Neuronal stem cell (in vitro differentiated cells): ENCODE measurements around the gene LAPTM4A. TPM values are rescaled to one million over a fixed set of nuclear protein-coding genes. Genes with fewer than 3 reads are reported as not detected.

ENCODE experiments used
- DNase-seq: peaks from one replicate; pipeline ENCODE4 v3.0.0-alpha.2; 2013; ENCODE audit warnings: low spot score
- H2AFZ ChIP-seq: one replicate; pipeline ENCODE4 v1.6.1; 2013; ENCODE audit warnings: mild to moderate bottlenecking, low read length, inconsistent platforms
- H2AK5ac ChIP-seq: 2 replicates; pipeline ENCODE4 v1.6.1; 2013; ENCODE audit warnings: low read depth, mild to moderate bottlenecking, inconsistent platforms, low read length, moderate library complexity, mixed read lengths
- H2BK120ac ChIP-seq: 2 replicates; pipeline ENCODE4 v1.6.1; 2013; ENCODE audit warnings: low read depth, mild to moderate bottlenecking, inconsistent platforms, low read length, moderate library complexity, mixed read lengths
- H2BK12ac ChIP-seq: one replicate; pipeline ENCODE4 v1.6.1; 2013; ENCODE audit warnings: low read length, inconsistent platforms
- H2BK15ac ChIP-seq: 2 replicates; pipeline ENCODE4 v1.6.1; 2013; ENCODE audit warnings: mild to moderate bottlenecking, low read length, inconsistent platforms, mixed read lengths
- H2BK5ac ChIP-seq: one replicate; pipeline ENCODE4 v1.6.1; 2013; ENCODE audit warnings: inconsistent platforms, mild to moderate bottlenecking, low read length, moderate library complexity
- H3K14ac ChIP-seq: one replicate; pipeline ENCODE4 v1.6.1; 2013; ENCODE audit warnings: low read length, inconsistent platforms
- H3K18ac ChIP-seq: 2 replicates; pipeline ENCODE4 v1.6.1; 2013; ENCODE audit warnings: low read length, inconsistent platforms
- H3K23ac ChIP-seq: 2 replicates; pipeline ENCODE4 v1.6.1; 2013; ENCODE audit warnings: low read depth, mild to moderate bottlenecking, mixed read lengths, low read length, inconsistent platforms; ENCODE audit not compliant: poor library complexity
- H3K27ac ChIP-seq: replicated peaks from 3 replicates; pipeline ENCODE4 v1.5.1; 2013; ENCODE audit warnings: low read length, inconsistent platforms
- H3K27me3 ChIP-seq, 3 experiments: 2 replicates each; pipeline ENCODE4 v1.6.1; 2013; ENCODE audit warnings: low read length in 3 of 3, mild to moderate bottlenecking in 2 of 3, inconsistent platforms in 1 of 3, low read depth in 1 of 3, mixed read lengths in 1 of 3, moderate library complexity in 1 of 3; ENCODE audit not compliant: control insufficient read depth in 3 of 3, insufficient read depth in 3 of 3
- H3K36me3 ChIP-seq, 2 donors: replicated peaks in 1 of 2; 2 replicates each; pipeline ENCODE4 v1.6.1; 2013; ENCODE audit warnings: low read length in 2 of 2; ENCODE audit not compliant: control insufficient read depth in 2 of 2, insufficient read depth in 2 of 2
- H3K4ac ChIP-seq: 2 replicates; pipeline ENCODE4 v1.6.1; 2013; ENCODE audit warnings: inconsistent platforms, mild to moderate bottlenecking, low read length, moderate library complexity
- H3K4me1 ChIP-seq, 2 donors: 1 replicate in 1 of 2; 2 replicates in 1 of 2; pipeline ENCODE4 v1.6.1; 2013; ENCODE audit warnings: low read length in 2 of 2, low read depth in 1 of 2; ENCODE audit not compliant: control insufficient read depth in 2 of 2, insufficient read depth in 1 of 2
- H3K4me2 ChIP-seq: one replicate; pipeline ENCODE4 v1.6.1; 2013; ENCODE audit warnings: mild to moderate bottlenecking, low read length, inconsistent platforms; ENCODE audit not compliant: insufficient read depth, poor library complexity, severe bottlenecking
- H3K4me3 ChIP-seq, 2 donors: 2 replicates each; pipeline ENCODE4 v1.5.1; 2013; ENCODE audit warnings: low read length in 2 of 2, mild to moderate bottlenecking in 2 of 2, inconsistent platforms in 1 of 2, moderate library complexity in 1 of 2
- H3K79me1 ChIP-seq: one replicate; pipeline ENCODE4 v1.6.1; 2013; ENCODE audit warnings: low read depth, mild to moderate bottlenecking, inconsistent platforms, low read length, moderate library complexity
- H3K9ac ChIP-seq: one replicate; pipeline ENCODE4 v1.6.1; 2013; ENCODE audit warnings: mild to moderate bottlenecking, low read depth, low read length, inconsistent platforms; ENCODE audit not compliant: poor library complexity
- H3K9me3 ChIP-seq, 2 donors: replicated peaks in 1 of 2; 2 replicates each; pipeline versions ENCODE3 to v1.6.1; 2013; ENCODE audit warnings: low read length in 2 of 2, mild to moderate bottlenecking in 2 of 2, inconsistent platforms in 1 of 2, low read depth in 1 of 2, mixed read lengths in 1 of 2, moderate library complexity in 1 of 2; ENCODE audit not compliant: control insufficient read depth in 2 of 2, insufficient read depth in 1 of 2
- H4K8ac ChIP-seq: one replicate; pipeline ENCODE4 v1.6.1; 2013; ENCODE audit warnings: low read depth, mild to moderate bottlenecking, inconsistent platforms, low read length, moderate library complexity
- H4K91ac ChIP-seq: one replicate; pipeline ENCODE4 v1.6.1; 2013; ENCODE audit warnings: low read length, low read depth, mild to moderate bottlenecking, inconsistent platforms; ENCODE audit not compliant: poor library complexity
- whole genome bisulfite sequencing, 2 donors: extraction: QIAGEN DNeasy Blood & Tissue Kit; methylation state at CpG; one replicate each; pipeline ENCODE4 v1.1.7; 2013; ENCODE audit warnings: missing lambda C conversion rate in 2 of 2, mixed read lengths in 1 of 2; ENCODE audit not compliant: insufficient read length in 2 of 2, insufficient replicate concordance in 1 of 2; ENCODE audit errors: extremely low coverage in 2 of 2; 5-methylcytosine and 5-hydroxymethylcytosine counted together
- polyA plus RNA-seq, 2 experiments: library from polyadenylated mRNA; stranded (reverse); fragments of 200-250 nt; gene quantifications; one replicate each; pipeline ENCODE4 v1.2.3, GENCODE V29; 2013

The LAPTM4A gene
- polyA plus RNA-seq (2013, experiment 1 of 2), result 262 TPM
- 267 TPM for polyA plus RNA-seq (2013, experiment 2 of 2)

- H3K36me3 ChIP-seq, result peaks cover 0 to 12% of the 10 kb centered on the region in 2 donors
- peaks cover 2% of the 10 kb centered on the region for H3K79me1 ChIP-seq
- no peak within 1 kb of the TSS for H2BK120ac ChIP-seq
- peak; percentile 99 for DNase-seq
- no peak within 1 kb of the TSS for H3K4ac ChIP-seq
- no peak within 1 kb of the TSS for H4K8ac ChIP-seq
- H2BK5ac ChIP-seq, result peak within 1 kb of the TSS; percentile 29
- peak within 1 kb of the TSS; percentile 73 for H3K4me2 ChIP-seq
- peak within 1 kb of the TSS; percentile 88 for H2AK5ac ChIP-seq
- peaks cover 4 to 11% of the 10 kb centered on the region in 2 donors for H3K4me1 ChIP-seq
- H2BK15ac ChIP-seq, result no peak within 1 kb of the TSS
- H3K27me3 ChIP-seq, result no peaks in the 10 kb centered on the region
- peak within 1 kb of the TSS; percentile 95 for H3K27ac ChIP-seq
- peak within 1 kb of the TSS; percentile 90 for H3K23ac ChIP-seq
- no CpG with 5 or more reads among the region's 45 CpGs for WGBS, 2 donors
- peak within 1 kb of the TSS; percentile 63 to 90 for H3K4me3 ChIP-seq
- H3K14ac ChIP-seq, result peak within 1 kb of the TSS; percentile 78
- peak within 1 kb of the TSS; percentile 69 for H4K91ac ChIP-seq
- no peaks in the 10 kb centered on the region for H3K9me3 ChIP-seq
- no peak within 1 kb of the TSS for H2BK12ac ChIP-seq
- H3K9ac ChIP-seq, result peak within 1 kb of the TSS; percentile 96
- peak within 1 kb of the TSS; percentile 87 for H2AFZ ChIP-seq
- peak within 1 kb of the TSS; percentile 95 for H3K18ac ChIP-seq
Measured at GRCh38 chr2:20051532-20052228, at the start of gene LAPTM4A. Gene LAPTM4A, minus strand, starts transcription at chr2:20051628. Its CDS starts 108 bp downstream, at chr2:20051520.

- no peak overlapping the region for H3K18ac ChIP-seq
- H3K4me3 ChIP-seq, result no peak overlapping the region
- H3K4me2 ChIP-seq, result no peak overlapping the region
- H2AFZ ChIP-seq, result no peak overlapping the region
- H3K14ac ChIP-seq, result no peak overlapping the region
- no peak overlapping the region for H4K91ac ChIP-seq
- WGBS, 2 donors, result no CpG with 5 or more reads among the region's 4 CpGs
- peaks cover 0 to 3% of the 10 kb centered on the region in 2 donors for H3K9me3 ChIP-seq
- H3K27ac ChIP-seq, result no peak overlapping the region
- no peak overlapping the region for H2BK12ac ChIP-seq
- H2BK15ac ChIP-seq, result no peak overlapping the region
- H3K4ac ChIP-seq, result no peak overlapping the region
- H3K36me3 ChIP-seq, result no peaks in the 10 kb centered on the region
- H3K79me1 ChIP-seq, result no peaks in the 10 kb centered on the region
- peaks cover 0 to 9% (median 0%) of the 10 kb centered on the region in 3 experiments for H3K27me3 ChIP-seq
- H2AK5ac ChIP-seq, result no peak overlapping the region
- no peak overlapping the region for H4K8ac ChIP-seq
- H2BK120ac ChIP-seq, result no peak overlapping the region
- H3K23ac ChIP-seq, result no peak overlapping the region
- no peak overlapping the region for H3K9ac ChIP-seq
- H3K4me1 ChIP-seq, result peaks cover 2% of the 10 kb centered on the region in 2 donors
- DNase-seq, result no peak
- H2BK5ac ChIP-seq, result no peak overlapping the region
Measured at GRCh38 chr2:20100711-20101110, 49.3 kb upstream of the LAPTM4A start.

GRCh38 chr2:20099780-20100179 lies 48.4 kb upstream of the LAPTM4A start:
- Histone ChIP-seq H3K9ac (no peak overlapping the region), H3K23ac (no peak overlapping the region), H2AFZ (no peak overlapping the region), H3K79me1 (no peaks in the 10 kb centered on the region), H3K18ac (peak overlapping the region; percentile 83), H2AK5ac (peak overlapping the region; percentile 70), H2BK120ac (no peak overlapping the region), H3K27me3 (peaks cover 0 to 9% (median 0%) of the 10 kb centered on the region in 3 experiments), H3K4me1 (peaks cover 2% of the 10 kb centered on the region in 2 donors), H3K4ac (no peak overlapping the region), H4K91ac (no peak overlapping the region), H2BK5ac (no peak overlapping the region), H3K36me3 (no peaks in the 10 kb centered on the region), H3K4me2 (no peak overlapping the region), H2BK12ac (no peak overlapping the region), H3K27ac (no peak overlapping the region), H3K14ac (peak overlapping the region; percentile 28), H4K8ac (no peak overlapping the region), H2BK15ac (no peak overlapping the region), H3K4me3 (no peak overlapping the region), H3K9me3 (peaks cover 2 to 4% of the 10 kb centered on the region in 2 donors)
- WGBS, 2 donors, result no CpG with 5 or more reads among the region's 6 CpGs
- no peak for DNase-seq

- Histone ChIP-seq H2BK5ac (no peak overlapping the region), H2AFZ (peak overlapping the region; percentile 76), H2AK5ac (peak overlapping the region; percentile 76), H3K14ac (no peak overlapping the region), H3K4ac (no peak overlapping the region), H3K36me3 (no peaks in the 10 kb centered on the region), H2BK120ac (peak overlapping the region; percentile 26), H3K23ac (peak overlapping the region; percentile 56), H3K18ac (no peak overlapping the region), H3K27ac (no peak overlapping the region), H3K4me3 (no peak overlapping the region), H3K27me3 (peaks cover 0 to 9% (median 0%) of the 10 kb centered on the region in 3 experiments), H2BK15ac (no peak overlapping the region), H3K9me3 (peaks cover 2 to 6% of the 10 kb centered on the region in 2 donors), H3K4me1 (peaks cover 9 to 10% of the 10 kb centered on the region in 2 donors), H3K9ac (no peak overlapping the region), H3K79me1 (no peaks in the 10 kb centered on the region), H4K91ac (no peak overlapping the region), H4K8ac (no peak overlapping the region), H2BK12ac (no peak overlapping the region), H3K4me2 (peak overlapping the region; percentile 19)
- WGBS, 2 donors, result no CpG with 5 or more reads among the region's 21 CpGs
- peak; percentile 78 for DNase-seq
Measured at GRCh38 chr2:20097889-20098714, 46.7 kb upstream of the LAPTM4A start.
